HG03342 (cell line): Measurements from ENCODE around the gene TPMT.
"Not testable (repeated sequence)": the region's sequence is repeated elsewhere in the genome, so short reads cannot be mapped to it uniquely, and the experiment has no call there.

Experiments
- ATAC-seq: cut with Tn5 transposase; IDR thresholded peaks from one replicate; pipeline ENCODE4 v1.9.1; 2021; ENCODE audit warnings: mild to moderate bottlenecking, moderate library complexity; ENCODE audit not compliant: unreplicated experiment

The TPMT gene

GRCh38 chr6:18154507-18155149 lies at the start of gene TPMT:
Gene TPMT, minus strand, starts transcription at chr6:18155077. Its CDS starts 5,950 bp downstream, at chr6:18149127.
- peak; percentile 53 for ATAC-seq

- ATAC-seq, result no peak
Observed at GRCh38 chr6:18203786-18204185, 48.9 kb upstream of the TPMT start.

- no peak for ATAC-seq
Observed at GRCh38 chr6:18192026-18192425, 37.1 kb upstream of the TPMT start.

- ATAC-seq, result no peak
Observed at GRCh38 chr6:18189196-18189595, 34.3 kb upstream of the TPMT start.

DNA sequence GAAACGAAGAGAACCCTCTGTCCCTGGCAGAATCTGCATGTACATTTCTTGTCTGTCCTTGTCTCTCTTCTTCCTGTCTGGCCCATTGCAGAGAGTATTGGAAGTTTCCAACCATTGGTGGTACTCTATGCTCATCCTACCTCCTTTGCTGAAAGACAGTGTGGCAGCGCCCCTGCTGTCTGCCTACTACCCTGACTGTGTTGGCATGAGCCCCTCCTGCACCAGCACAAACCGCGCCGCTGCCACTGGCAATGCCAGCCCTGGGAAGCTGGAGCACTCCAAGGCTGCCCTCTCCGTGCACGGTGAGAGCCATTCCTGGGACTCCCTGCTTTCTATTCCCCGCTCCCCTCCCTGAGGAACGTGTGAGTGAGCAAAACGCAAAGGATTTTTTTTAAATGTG lies 32.8 kb upstream of the TPMT start:
- no peak for ATAC-seq

- no peak for ATAC-seq
Observed at GRCh38 chr6:18186540-18187250, 31.8 kb upstream of the TPMT start.

GRCh38 chr6:18186033-18186432 lies 31.2 kb upstream of the TPMT start:
- no peak for ATAC-seq

DNA sequence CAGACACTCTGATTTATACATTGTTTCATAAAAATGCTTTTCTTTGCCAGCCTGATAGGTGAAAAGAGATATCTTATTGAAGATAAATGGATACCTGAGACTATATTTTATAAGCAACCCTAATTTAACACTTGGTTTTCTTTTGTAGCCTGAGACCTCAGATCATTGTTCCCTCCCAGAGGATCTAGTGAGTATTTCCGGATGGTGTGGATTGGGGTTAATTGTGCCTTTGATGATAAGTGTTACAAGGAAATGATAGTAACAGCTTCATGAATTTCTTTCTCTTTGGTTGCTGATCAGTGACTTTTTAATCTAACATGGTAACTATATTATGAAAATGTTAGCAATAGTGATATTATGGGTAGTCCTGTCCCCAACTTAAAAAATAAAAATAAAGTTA lies 30.7 kb upstream of the TPMT start:
- no peak for ATAC-seq

GRCh38 chr6:18183766-18184165 lies 28.9 kb upstream of the TPMT start:
- ATAC-seq, result no peak

DNA sequence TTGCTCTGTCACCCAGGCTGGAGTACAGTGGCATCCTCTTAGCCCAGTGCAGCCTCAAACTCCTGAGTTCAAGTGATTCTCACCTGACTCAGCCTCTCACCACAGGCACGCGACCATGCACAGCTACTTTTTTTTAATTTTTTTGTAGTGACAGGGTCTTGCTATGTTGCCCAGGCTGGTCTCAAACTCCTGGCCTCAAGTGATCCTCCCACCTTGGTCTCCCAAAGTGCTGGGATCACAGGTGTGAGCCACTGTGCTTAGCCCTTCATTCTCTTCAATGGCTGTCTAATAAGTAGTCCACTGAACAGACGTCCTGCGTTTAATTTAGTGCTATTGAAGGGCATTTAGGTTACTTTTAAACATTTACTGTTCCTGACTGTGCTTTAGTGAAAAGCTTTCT lies 27.7 kb upstream of the TPMT start:
- ATAC-seq, result no peak

GRCh38 chr6:18179770-18180356 lies 25.0 kb upstream of the TPMT start:
- ATAC-seq, result no peak

DNA sequence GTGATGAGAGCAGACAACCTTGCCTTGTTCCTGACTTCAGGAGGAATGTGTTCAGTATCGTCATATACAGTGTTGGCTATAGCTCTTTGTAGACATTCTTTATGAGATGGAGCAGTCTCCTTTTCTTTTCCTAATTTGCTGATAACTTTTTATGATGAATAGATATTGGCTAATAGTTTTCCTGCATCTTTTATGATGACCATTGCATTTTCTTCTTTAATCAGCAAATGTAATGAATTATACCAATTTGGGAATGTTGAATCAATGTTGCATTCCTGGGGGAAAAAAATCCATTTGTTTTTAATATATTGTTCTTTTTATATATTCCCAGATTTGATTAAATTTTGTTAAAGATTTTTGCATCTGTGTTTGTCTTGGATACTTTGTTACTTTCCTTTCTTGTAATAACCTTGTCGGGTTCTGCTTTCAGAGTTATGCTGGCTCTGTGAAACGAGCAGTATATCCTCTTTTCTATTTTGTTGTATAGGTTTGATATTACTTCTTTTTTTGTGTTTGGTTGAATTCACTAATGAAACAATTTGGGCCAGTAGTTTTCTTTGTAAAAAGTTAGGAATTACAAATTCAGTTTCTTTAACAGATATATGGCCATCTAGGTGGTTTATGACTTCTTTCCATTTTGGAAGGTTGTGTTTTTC lies 24.2 kb upstream of the TPMT start:
- ATAC-seq, result no peak

GRCh38 chr6:18177286-18177965 lies 22.5 kb upstream of the TPMT start:
- ATAC-seq, result no peak

DNA sequence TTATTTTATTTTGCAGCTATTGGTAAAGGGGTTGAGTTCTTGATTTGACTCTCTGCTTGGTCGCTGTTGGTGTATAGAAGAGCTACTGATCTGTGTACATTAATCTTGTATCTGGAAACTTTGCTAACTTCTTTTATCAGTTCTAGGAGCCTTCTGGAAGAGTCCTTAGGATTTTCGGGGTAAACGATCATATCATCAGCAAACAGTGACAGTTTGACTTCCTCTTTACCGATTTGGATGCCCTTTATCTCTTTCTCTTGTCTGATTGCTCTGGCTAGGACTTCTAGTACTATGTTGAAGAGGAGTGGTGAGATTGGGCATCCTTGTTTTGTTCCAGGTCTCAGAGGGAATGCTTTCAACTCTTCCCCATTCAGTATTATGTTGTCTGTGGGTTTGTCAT lies 21.3 kb upstream of the TPMT start:
- not testable (repeated sequence) for ATAC-seq

GRCh38 chr6:18171871-18172270 lies 17.0 kb upstream of the TPMT start:
- no peak for ATAC-seq

DNA sequence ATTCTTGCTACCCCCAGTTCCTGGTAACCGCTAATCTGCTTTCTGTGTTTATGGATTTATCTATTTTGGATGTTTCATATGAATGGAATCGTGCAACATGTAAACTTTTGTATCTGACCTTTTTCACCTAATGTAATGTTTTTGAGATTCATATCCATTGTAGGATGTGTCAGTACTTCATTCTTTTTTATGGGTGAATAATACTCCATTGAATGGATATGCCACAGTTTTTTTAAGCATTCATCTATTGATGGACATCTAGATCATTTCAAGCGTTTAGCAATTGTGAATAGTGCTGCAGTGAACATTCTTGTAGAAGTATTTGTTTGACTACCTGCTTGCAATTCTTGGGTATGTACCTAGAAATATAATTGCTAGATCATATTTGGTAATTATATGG lies 13.4 kb upstream of the TPMT start:
- no peak for ATAC-seq

DNA sequence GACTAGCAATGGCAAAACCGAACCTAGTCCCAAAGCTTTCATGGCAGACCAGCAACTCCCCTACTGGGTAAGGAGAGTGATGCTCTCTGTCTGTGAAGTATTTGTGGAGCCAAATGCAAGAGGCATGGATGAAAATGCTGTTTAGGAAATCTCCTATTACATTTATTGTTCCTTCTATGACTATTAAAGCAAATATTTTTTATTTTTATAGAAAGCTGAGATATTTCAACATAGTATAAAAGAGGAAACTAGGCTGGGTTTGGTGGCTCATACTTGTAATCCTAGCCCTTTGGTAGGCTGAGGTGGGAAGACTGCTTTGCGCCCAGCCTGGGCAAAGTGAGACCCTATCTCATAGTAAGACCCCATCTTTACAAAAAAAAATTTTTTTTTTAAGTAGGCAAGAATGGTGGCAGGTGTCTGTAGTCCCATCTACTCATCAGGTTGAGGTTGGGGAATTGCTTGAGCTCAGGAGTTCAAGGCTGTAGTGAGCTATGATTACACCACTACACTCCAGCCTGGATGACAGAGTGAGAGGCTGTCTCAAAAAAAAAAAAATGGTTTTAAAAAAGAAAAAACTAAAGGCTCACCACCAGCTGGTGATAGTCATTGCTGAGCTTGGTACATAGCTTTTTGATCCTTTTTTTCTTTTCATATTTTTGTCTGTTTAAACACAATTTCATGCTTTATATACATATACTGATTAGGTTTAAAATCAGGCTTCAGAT lies 11.6 kb upstream of the TPMT start:
- no peak for ATAC-seq

GRCh38 chr6:18165751-18166150 lies 10.9 kb upstream of the TPMT start:
- ATAC-seq, result no peak

DNA sequence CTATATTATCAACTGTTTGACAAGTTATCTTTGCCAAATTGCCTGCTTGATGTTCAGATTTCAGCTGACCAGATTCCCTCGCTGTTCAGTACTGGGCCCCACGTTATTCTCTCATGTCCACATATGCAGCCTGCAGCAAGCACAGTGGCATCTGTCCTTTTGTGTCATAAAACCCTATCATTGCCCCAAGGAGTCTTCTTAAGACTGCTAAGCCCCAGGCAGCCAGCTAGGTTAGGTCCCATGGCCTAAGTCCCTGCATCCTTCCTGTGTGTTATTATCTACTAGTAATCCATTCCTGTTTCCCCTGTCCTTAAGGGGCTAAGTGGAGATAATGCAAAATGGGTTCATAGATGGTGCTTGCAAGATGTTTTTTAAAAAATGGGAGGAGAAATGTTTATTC lies 7.5 kb upstream of the TPMT start:
- ATAC-seq, result no peak

DNA sequence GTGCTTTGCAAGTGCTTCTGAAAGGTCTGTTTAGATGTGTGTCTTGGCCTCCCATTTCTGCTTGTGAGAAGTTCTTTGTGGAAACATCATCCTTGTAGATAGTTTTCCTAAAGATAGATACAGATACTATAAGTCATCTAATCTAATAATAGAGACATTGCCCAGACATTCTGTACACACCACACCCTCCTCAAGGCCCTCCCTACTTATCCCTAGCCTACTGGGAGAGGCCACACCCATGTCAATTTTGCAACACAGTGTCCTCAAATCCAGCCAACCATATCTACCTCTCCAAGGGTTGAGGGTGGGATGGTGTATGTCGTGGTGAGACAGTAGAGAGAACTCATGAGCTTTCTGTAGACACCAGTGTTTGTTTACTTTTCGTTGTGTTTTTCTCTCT lies 6.6 kb upstream of the TPMT start:
- ATAC-seq, result no peak

DNA sequence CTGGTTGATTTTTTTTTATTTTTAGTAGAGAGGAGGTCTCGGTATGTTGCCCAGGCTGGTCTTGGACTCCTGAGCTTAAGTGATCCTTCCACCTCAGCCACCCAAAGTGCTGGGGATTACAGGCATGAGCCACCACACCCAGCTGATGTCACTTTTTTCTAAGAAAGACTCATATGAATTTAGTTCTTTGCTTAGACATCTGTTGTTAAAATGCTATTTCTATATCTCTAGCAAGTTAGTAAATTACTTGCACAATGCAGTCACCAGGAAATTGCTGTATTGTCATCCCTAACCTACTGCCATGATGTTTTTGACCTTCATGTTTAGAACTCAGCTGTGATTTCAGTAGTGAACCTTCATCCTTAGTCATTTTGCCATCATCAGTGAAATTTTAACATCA lies 6.0 kb upstream of the TPMT start:
- no peak for ATAC-seq
